ENCODE measurements around the gene THSD7A.

THSD7A gene

DNA sequence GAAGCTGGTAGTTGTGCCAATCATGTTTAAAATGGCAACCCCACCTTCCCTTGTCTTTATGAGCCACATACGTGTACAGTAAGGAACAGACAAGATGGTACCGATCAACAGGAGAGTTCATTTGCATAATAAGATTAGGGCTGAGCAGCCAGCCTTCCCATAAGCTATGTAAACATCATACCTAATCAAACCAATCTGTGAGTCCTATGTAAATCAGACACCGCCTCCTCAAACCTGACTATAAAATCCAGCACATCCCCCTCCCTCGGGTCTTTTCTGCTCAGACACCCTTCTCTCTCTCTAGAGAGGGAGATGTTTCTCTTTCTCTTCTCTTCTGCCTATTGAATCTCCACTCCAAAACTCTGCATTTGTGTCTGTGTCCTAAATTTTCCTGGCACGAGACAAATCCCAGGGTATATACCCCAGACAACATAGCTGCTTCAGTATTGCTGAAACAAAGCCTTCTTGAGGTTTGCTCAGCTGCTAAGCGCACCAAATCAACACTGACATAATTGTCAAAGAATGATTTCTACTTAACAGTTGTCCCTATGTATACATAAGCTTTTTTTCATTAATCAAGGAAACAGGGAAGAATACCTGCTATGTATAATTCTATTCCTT lies 279.2 kb downstream of the THSD7A start:
- no peaks in the 10 kb centered on the region for H3K27me3 ChIP-seq (replicated peaks; ENCODE audit: insufficient read depth, low read length)
- H3K36me3 ChIP-seq (replicated peaks; ENCODE audit: insufficient read depth, low read length): no peaks in the 10 kb centered on the region
- H3K9me2 ChIP-seq (replicated peaks; ENCODE audit: insufficient read depth, low read length): no peaks in the 10 kb centered on the region
- no peaks in the 10 kb centered on the region for H4K20me1 ChIP-seq (ENCODE audit: insufficient read depth, low read length)
- H3K4me3 ChIP-seq (ENCODE audit: low read length): no peak overlapping the region
- H3K4me1 ChIP-seq (ENCODE audit: low read length): no peaks in the 10 kb centered on the region
- TF ChIP-seq, protein P1, sequence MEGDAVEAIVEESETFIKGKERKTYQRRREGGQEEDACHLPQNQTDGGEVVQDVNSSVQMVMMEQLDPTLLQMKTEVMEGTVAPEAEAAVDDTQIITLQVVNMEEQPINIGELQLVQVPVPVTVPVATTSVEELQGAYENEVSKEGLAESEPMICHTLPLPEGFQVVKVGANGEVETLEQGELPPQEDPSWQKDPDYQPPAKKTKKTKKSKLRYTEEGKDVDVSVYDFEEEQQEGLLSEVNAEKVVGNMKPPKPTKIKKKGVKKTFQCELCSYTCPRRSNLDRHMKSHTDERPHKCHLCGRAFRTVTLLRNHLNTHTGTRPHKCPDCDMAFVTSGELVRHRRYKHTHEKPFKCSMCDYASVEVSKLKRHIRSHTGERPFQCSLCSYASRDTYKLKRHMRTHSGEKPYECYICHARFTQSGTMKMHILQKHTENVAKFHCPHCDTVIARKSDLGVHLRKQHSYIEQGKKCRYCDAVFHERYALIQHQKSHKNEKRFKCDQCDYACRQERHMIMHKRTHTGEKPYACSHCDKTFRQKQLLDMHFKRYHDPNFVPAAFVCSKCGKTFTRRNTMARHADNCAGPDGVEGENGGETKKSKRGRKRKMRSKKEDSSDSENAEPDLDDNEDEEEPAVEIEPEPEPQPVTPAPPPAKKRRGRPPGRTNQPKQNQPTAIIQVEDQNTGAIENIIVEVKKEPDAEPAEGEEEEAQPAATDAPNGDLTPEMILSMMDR (IDR thresholded peaks at IDR 0.05; ENCODE audit: low read length): no peak
- TF ChIP-seq EZH2 (optimal IDR thresholded peaks at IDR 0.05; ENCODE audit: low read depth, low read length) (no peak), EZH2phosphoT487 (IDR thresholded peaks at IDR 0.05; ENCODE audit: low read length) (no peak)
- no peaks in the 10 kb centered on the region for H3K9me3 ChIP-seq (replicated peaks; ENCODE audit: insufficient read depth, low read length)
- DNase-seq: no peak
- H3K4me2 ChIP-seq (ENCODE audit: low read depth, low read length): no peak overlapping the region
- no peaks in the 10 kb centered on the region for H3F3A ChIP-seq (ENCODE audit: insufficient read depth, low read length)
- no peak overlapping the region for H3K27ac ChIP-seq (ENCODE audit: low read length)
- no peak overlapping the region for H3K9ac ChIP-seq (ENCODE audit: low read length)
- no peak overlapping the region for H2AFZ ChIP-seq (ENCODE audit: low read length)
- H3K79me2 ChIP-seq (ENCODE audit: low read length): no peaks in the 10 kb centered on the region

DNA sequence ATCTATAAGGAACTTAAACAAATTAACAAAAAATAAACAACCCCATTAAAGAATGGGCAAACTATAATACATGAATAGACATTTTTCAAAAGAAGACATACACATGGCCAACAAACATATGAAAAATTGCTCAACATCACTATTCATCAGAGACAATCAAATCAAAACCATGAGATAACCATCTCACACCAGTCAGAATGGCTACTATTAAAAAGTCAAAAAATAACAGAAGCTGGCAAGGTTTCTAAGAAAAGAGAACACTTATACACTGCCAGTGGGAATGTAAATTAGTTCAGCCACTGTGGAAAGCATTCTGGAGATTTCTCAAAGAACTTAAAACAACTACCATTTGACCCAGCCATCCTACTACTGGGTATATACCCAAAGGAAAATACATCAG lies 280.5 kb downstream of the THSD7A start:
- no peak overlapping the region for H2AFZ ChIP-seq (ENCODE audit: low read length)
- no peaks in the 10 kb centered on the region for H3K4me1 ChIP-seq (ENCODE audit: low read length)
- H4K20me1 ChIP-seq (ENCODE audit: insufficient read depth, low read length): no peaks in the 10 kb centered on the region
- H3K4me2 ChIP-seq (ENCODE audit: low read depth, low read length): no peak overlapping the region
- no peaks in the 10 kb centered on the region for H3K27me3 ChIP-seq (replicated peaks; ENCODE audit: insufficient read depth, low read length)
- no peaks in the 10 kb centered on the region for H3K36me3 ChIP-seq (replicated peaks; ENCODE audit: insufficient read depth, low read length)
- H3K4me3 ChIP-seq (ENCODE audit: low read length): no peak overlapping the region
- no peaks in the 10 kb centered on the region for H3K79me2 ChIP-seq (ENCODE audit: low read length)
- H3K9me2 ChIP-seq (replicated peaks; ENCODE audit: insufficient read depth, low read length): no peaks in the 10 kb centered on the region
- no peak overlapping the region for H3K9ac ChIP-seq (ENCODE audit: low read length)
- H3K27ac ChIP-seq (ENCODE audit: low read length): no peak overlapping the region
- TF ChIP-seq, protein P1 (IDR thresholded peaks at IDR 0.05; ENCODE audit: low read length): no peak
- H3F3A ChIP-seq (ENCODE audit: insufficient read depth, low read length): no peaks in the 10 kb centered on the region
- no peak for DNase-seq
- no peaks in the 10 kb centered on the region for H3K9me3 ChIP-seq (replicated peaks; ENCODE audit: insufficient read depth, low read length)

DNA sequence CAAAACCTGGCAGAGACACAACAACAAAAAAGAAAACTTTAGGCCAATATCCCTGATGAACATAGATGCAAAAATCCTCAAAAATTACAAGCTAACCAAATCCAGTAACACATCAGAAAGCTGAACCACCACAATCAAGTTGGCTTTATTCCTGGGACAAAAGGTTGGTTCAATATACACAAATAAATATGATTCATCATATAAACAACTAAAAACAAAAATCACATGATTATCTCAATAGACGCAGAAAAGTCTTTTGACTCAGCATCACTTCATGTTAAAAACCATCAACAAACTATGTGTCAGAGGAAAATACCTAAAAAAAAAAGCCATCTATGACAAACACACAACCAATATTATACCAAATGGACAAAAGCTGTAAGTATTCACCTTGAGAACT lies 283.5 kb downstream of the THSD7A start:
- no peak for DNase-seq

More for the DNA sequence above, 283.5 kb downstream of the THSD7A start:
- Histone ChIP-seq H3K4me1 (ENCODE audit: low read length) (no peaks in the 10 kb centered on the region), H3K9me2 (replicated peaks; ENCODE audit: insufficient read depth, low read length) (no peaks in the 10 kb centered on the region), H3K9ac (ENCODE audit: low read length) (no peak overlapping the region), H2AFZ (ENCODE audit: low read length) (no peak overlapping the region), H3K36me3 (replicated peaks; ENCODE audit: insufficient read depth, low read length) (no peaks in the 10 kb centered on the region), H3F3A (ENCODE audit: insufficient read depth, low read length) (no peaks in the 10 kb centered on the region), H3K4me3 (ENCODE audit: low read length) (no peak overlapping the region), H3K4me2 (ENCODE audit: low read depth, low read length) (no peak overlapping the region), H3K27me3 (replicated peaks; ENCODE audit: insufficient read depth, low read length) (no peaks in the 10 kb centered on the region), H3K79me2 (ENCODE audit: low read length) (no peaks in the 10 kb centered on the region), H3K9me3 (replicated peaks; ENCODE audit: insufficient read depth, low read length) (no peaks in the 10 kb centered on the region), H3K27ac (ENCODE audit: low read length) (no peak overlapping the region), H4K20me1 (ENCODE audit: insufficient read depth, low read length) (no peaks in the 10 kb centered on the region)
- no peak for TF ChIP-seq EZH2phosphoT487 (IDR thresholded peaks at IDR 0.05; ENCODE audit: low read length)
- TF ChIP-seq EZH2 (optimal IDR thresholded peaks at IDR 0.05; ENCODE audit: low read depth, low read length): no peak
- TF ChIP-seq, protein P1 (IDR thresholded peaks at IDR 0.05; ENCODE audit: low read length): no peak
